ENCODE results near the gene MATN3. TPM values are rescaled to one million over a fixed set of nuclear protein-coding genes. Genes with fewer than 3 reads are reported as not detected.

Gene MATN3
- total RNA-seq, 2 donors from 2014 or later, result not detected

DNA sequence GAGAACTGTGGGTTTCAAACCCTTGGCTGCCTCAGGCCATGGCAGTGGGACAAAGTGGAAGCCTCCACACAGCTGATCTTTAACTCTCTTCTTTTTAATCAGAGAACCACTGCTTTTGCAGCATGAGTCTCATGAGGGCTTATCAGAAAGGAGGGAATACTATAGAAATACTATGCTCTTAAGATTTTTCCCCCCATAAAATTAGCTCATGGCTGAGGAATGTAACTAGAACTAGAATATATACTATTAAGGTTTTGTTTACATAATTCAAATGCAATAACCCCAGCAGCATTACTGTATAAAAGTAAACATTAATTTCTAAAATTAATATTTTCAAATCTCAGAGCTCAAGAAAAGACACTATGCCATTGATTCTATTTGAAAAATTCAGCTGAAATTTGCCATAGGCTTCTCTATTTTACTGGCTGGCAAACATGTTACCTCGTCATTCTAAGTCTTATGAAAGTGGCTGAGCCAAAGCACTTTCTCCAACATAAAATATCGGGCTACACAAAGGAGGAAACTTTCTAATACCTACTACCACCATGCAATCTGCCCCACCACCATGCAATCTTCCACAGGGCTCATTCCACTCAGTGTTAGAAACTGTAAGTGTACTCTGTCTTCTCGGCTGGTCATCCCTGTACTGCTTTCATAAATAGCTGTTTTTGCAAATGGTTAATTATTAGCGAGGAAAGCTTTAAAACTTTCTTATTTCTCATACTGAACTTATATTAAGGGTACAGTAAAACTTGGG, 65.1 kb downstream of the MATN3 start:
- intact Hi-C loops (cut with DNase I), result no loop called here
- Histone ChIP-seq H3K27ac (no peak overlapping the region), H3K9me3 (no peaks in the 10 kb centered on the region), H3K4me1 (no peaks in the 10 kb centered on the region), H3K4me3 (no peak overlapping the region), H3K36me3 (replicated peaks in 1 of 2; ENCODE audit: insufficient read depth in 1 of 2, low read depth in 2 of 2) (no peaks in the 10 kb centered on the region), H3K27me3 (no peaks in the 10 kb centered on the region)
- DNase-seq (no peak), ATAC-seq (no peak)
- no peak for TF ChIP-seq POLR2A (IDR thresholded peaks at IDR 0.05)
- TF ChIP-seq, protein P1, sequence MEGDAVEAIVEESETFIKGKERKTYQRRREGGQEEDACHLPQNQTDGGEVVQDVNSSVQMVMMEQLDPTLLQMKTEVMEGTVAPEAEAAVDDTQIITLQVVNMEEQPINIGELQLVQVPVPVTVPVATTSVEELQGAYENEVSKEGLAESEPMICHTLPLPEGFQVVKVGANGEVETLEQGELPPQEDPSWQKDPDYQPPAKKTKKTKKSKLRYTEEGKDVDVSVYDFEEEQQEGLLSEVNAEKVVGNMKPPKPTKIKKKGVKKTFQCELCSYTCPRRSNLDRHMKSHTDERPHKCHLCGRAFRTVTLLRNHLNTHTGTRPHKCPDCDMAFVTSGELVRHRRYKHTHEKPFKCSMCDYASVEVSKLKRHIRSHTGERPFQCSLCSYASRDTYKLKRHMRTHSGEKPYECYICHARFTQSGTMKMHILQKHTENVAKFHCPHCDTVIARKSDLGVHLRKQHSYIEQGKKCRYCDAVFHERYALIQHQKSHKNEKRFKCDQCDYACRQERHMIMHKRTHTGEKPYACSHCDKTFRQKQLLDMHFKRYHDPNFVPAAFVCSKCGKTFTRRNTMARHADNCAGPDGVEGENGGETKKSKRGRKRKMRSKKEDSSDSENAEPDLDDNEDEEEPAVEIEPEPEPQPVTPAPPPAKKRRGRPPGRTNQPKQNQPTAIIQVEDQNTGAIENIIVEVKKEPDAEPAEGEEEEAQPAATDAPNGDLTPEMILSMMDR (IDR thresholded peaks at IDR 0.05), result no peak
- WGBS, 2 donors, result 87 to 89% methylated on average over 4 of the region's 4 CpGs

DNA sequence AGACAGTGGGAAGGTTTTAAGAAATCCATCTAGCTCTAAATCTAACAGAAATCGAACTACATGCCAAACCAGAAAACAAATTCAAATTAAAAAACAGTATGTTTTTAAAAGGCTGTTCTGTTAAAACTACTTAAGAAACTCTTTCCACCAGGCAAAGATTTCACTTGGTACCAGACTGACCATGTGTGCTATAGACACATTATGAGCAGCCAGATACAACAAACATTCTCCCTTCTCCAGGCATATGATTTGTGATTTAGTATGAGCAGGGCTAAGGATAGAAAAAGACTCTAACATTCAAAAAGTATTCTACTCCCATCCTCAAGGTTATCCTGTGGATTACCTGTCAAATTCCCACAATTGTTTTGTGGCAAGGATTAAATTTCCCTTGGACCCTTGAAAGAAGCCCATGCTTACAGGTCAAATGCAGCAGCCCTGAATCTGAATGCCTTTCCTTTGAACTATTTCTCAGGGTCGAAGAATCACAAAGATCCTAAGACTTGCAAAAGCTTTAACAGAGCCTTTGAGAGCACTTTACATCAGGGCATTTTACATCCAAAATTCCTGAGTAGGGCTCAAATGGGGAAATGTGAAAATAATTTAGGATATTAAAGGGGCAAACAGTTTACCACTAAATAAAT, 68.1 kb downstream of the MATN3 start:
- Histone ChIP-seq H3K4me3 (no peak overlapping the region), H3K27me3 (no peaks in the 10 kb centered on the region), H3K27ac (no peak overlapping the region), H3K36me3 (replicated peaks in 1 of 2; ENCODE audit: insufficient read depth in 1 of 2, low read depth in 2 of 2) (no peaks in the 10 kb centered on the region), H3K4me1 (no peaks in the 10 kb centered on the region), H3K9me3 (no peaks in the 10 kb centered on the region)
- WGBS, 2 donors, result 82 to 89% methylated on average over 2 of the region's 2 CpGs
- DNase-seq (no peak), ATAC-seq (no peak)
- TF ChIP-seq, protein P1 (IDR thresholded peaks at IDR 0.05), result no peak
- no peak for TF ChIP-seq POLR2A (IDR thresholded peaks at IDR 0.05)
- intact Hi-C loops (cut with DNase I), result no loop called here

DNA sequence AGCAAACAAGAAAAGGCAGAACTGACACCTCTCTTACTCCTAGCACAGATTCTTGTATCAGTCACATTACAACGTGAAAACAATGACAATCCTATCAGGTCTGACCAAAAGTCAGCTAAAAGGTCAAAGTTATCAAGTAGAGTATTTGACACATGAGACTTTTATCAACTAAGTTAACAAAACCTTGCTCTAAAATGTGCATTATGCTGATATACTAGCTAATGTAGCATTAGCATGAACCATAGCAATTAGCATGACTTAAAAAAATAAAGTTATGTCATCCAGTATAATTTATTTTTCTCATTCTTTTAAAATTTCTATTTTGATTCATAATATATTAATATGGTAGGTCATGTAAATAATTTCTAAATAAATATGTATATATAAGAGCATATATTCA, 69.3 kb downstream of the MATN3 start:
- no peaks in the 10 kb centered on the region for H3K27me3 ChIP-seq
- no peaks in the 10 kb centered on the region for H3K4me1 ChIP-seq
- WGBS, 2 donors, result 14 to 15% methylated on average over 1 of the region's 1 CpG
- ATAC-seq, result no peak
- H3K27ac ChIP-seq, result no peak overlapping the region
- H3K4me3 ChIP-seq, result no peak overlapping the region
- intact Hi-C loops (cut with DNase I), result no loop called here
- no peak for TF ChIP-seq POLR2A (IDR thresholded peaks at IDR 0.05)
- TF ChIP-seq, protein P1 (IDR thresholded peaks at IDR 0.05), result no peak
- H3K36me3 ChIP-seq (replicated peaks in 1 of 2; ENCODE audit: insufficient read depth in 1 of 2, low read depth in 2 of 2), result no peaks in the 10 kb centered on the region
- H3K9me3 ChIP-seq, result no peaks in the 10 kb centered on the region
- DNase-seq, result no peak

DNA sequence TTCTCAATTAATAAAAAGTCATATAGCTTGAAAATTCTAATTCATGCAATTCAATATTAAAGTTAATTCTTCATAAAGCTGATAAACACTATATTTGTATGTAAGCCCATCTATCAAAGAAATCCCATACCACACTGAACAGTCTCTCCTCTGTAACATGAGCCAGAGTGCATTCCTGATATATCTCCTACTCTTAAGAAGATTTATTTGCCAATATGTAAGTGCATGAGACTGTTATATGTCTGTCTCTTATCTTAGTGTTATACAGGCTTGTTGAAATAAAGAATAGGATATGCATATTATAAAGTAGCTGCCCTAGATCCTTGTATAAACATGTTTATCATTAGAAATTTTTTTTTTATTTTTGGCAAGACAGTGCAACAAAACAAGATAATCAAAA, 70.3 kb downstream of the MATN3 start:
- Histone ChIP-seq H3K4me3 (no peak overlapping the region), H3K27me3 (no peaks in the 10 kb centered on the region), H3K36me3 (replicated peaks in 1 of 2; ENCODE audit: insufficient read depth in 1 of 2, low read depth in 2 of 2) (peaks cover 0 to 5% of the 10 kb centered on the region in 2 donors), H3K4me1 (no peaks in the 10 kb centered on the region), H3K27ac (no peak overlapping the region), H3K9me3 (no peaks in the 10 kb centered on the region)
- ATAC-seq (no peak), DNase-seq (no peak)
- intact Hi-C loops (cut with DNase I), result no loop called here
- TF ChIP-seq, protein P1 (IDR thresholded peaks at IDR 0.05), result no peak
- TF ChIP-seq POLR2A (IDR thresholded peaks at IDR 0.05), result no peak

Other genes with a start within 250 kb of the MATN3 start
- gene TTC32, start 110.7 kb downstream of the MATN3 start, total RNA-seq, result 1 to 10 TPM; 2.0 to 9.3 TPM
- 1 to 10 TPM; 6.7 to 8.9 TPM for gene WDR35, start 22.6 kb downstream of the MATN3 start, total RNA-seq
- gene LAPTM4A, start 39.0 kb upstream of the MATN3 start, total RNA-seq, result 100 to 1,000 TPM in 1 of 2 donors, 10 to 100 TPM in 1; 39.9 to 100 TPM
- gene SDC1, start 212.5 kb upstream of the MATN3 start, total RNA-seq, result 10 to 100 TPM; 24.7 to 53.2 TPM